ENCODE measurements around the gene LHFPL2. TPM values are rescaled to one million over a fixed set of nuclear protein-coding genes. Genes with fewer than 3 reads are reported as not detected.

The LHFPL2 gene
- total and polyA plus RNA-seq, 2 donors (not counting 1 experiment from before 2014, with no cell fraction given), result 3.8 to 35.5 TPM

DNA sequence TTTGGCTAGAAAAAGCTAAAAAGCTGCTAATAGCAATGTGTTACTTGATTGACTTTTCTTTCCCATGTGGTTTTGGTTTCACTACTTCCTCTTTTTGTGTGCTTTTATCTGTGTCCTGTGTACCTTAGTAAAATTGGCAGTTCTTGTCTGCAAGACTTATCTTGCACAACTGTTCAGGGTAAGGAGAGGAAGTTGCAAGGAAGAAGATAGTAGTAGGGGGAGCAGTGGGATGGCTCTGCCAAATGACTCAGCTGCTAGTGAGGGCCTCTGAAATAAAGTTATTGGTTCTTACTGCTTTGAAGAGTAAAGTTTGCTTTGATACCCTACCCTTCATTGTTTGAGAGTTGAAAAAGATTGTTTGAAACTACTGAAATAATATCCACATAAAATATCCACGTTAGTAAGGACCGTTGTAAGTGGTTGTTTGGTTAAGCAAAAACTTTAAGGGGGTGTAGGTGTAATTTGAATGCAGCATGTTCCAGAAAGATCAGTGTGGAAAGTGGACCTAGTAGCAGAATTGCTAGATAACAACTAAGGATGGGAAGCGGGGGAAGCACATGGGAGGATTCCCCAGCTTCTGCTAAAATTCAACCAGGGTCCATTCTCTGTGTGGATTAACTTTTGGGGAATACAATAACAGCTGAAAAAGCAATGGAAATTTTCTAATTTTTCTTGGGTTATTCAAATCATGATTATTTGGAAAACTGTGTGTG lies 164.6 kb downstream of the LHFPL2 start:
- Mint-ChIP-seq H3K4me1 (peaks cover 22% of the 10 kb centered on the region), H3K27ac (peak overlapping the region; percentile 2), H3K4me3 (peak overlapping the region; percentile 33), H3K27me3 (no peaks in the 10 kb centered on the region), H3K9me3 (ENCODE audit: insufficient read depth) (no peaks in the 10 kb centered on the region)
- Histone ChIP-seq H3K9me3 (ENCODE audit: control extremely low read depth in 1 of 3, control insufficient read depth in 2 of 3, insufficient read depth in 1 of 3, low read length in 2 of 3) (no peaks in the 10 kb centered on the region), H3K79me2 (ENCODE audit: control insufficient read depth, insufficient read depth, low read length) (no peaks in the 10 kb centered on the region), H3K36me3 (replicated peaks in 1 of 2; ENCODE audit: control extremely low read depth in 1 of 2, control insufficient read depth in 1 of 2, extremely low read depth in 1 of 2, insufficient read depth in 2 of 2, low read length in 1 of 2) (peaks cover 3 to 13% of the 10 kb centered on the region in 2 experiments), H3K4me1 (ENCODE audit: control insufficient read depth in 2 of 2, insufficient read depth in 2 of 2, low read length in 2 of 2) (peaks cover 15 to 18% of the 10 kb centered on the region in 2 donors), H3K4me3 (ENCODE audit: control extremely low read depth in 1 of 5, extremely low read depth in 1 of 5, insufficient read depth in 1 of 5, low read depth in 2 of 5, low read length in 4 of 5) (no peak overlapping the region), H2AFZ (ENCODE audit: insufficient read depth, low read depth, low read length, poor library complexity, severe bottlenecking) (no peak overlapping the region), H3K4me2 (replicated peaks; ENCODE audit: low read depth, low read length, poor library complexity, severe bottlenecking) (peak overlapping the region; percentile 30), H3K27ac (ENCODE audit: low read length in 2 of 2) (no peak overlapping the region), H3K9ac (ENCODE audit: low read length) (no peak overlapping the region), H3K27me3 (replicated peaks in 1 of 4; ENCODE audit: control extremely low read depth in 1 of 4, control insufficient read depth in 3 of 4, insufficient read depth in 4 of 4, low read length in 3 of 4) (no peaks in the 10 kb centered on the region), H4K20me1 (ENCODE audit: control insufficient read depth, insufficient read depth, low read length, poor library complexity, severe bottlenecking) (no peaks in the 10 kb centered on the region)
- ATAC-seq (ENCODE audit: low read depth) (peak; percentile 98), DNase-seq (peak; percentile 71)
- intact Hi-C loops (cut with micrococcal nuclease), result loop anchor here (2.0 to 5.0 kb wide), 2 partner anchors 25 to 273 kb away; no protein-coding TSS in a partner anchor
- 42% methylated on average over 2 of the region's 3 CpGs for WGBS (ENCODE audit: insufficient coverage)
- ChIA-PET CTCF (interaction anchor here (0.9 to 1.8 kb wide), 3 partner anchors 18 to 53 kb away, joined by 3 to 6 read pairs (median 3); no protein-coding TSS in a partner anchor), POLR2A (interaction anchor here (0.7 kb wide), 1 partner anchor 124 kb away, joined by 3 read pairs; the partner anchor contains the start of gene SCAMP1)
- TF ChIP-seq, protein P1, sequence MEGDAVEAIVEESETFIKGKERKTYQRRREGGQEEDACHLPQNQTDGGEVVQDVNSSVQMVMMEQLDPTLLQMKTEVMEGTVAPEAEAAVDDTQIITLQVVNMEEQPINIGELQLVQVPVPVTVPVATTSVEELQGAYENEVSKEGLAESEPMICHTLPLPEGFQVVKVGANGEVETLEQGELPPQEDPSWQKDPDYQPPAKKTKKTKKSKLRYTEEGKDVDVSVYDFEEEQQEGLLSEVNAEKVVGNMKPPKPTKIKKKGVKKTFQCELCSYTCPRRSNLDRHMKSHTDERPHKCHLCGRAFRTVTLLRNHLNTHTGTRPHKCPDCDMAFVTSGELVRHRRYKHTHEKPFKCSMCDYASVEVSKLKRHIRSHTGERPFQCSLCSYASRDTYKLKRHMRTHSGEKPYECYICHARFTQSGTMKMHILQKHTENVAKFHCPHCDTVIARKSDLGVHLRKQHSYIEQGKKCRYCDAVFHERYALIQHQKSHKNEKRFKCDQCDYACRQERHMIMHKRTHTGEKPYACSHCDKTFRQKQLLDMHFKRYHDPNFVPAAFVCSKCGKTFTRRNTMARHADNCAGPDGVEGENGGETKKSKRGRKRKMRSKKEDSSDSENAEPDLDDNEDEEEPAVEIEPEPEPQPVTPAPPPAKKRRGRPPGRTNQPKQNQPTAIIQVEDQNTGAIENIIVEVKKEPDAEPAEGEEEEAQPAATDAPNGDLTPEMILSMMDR (IDR thresholded peaks at IDR 0.05), result no peak
- no peak for TF ChIP-seq EZH2 (IDR thresholded peaks at IDR 0.05; ENCODE audit: borderline replicate concordance, insufficient read depth, low read depth, low read length, poor library complexity, severe bottlenecking)

DNA sequence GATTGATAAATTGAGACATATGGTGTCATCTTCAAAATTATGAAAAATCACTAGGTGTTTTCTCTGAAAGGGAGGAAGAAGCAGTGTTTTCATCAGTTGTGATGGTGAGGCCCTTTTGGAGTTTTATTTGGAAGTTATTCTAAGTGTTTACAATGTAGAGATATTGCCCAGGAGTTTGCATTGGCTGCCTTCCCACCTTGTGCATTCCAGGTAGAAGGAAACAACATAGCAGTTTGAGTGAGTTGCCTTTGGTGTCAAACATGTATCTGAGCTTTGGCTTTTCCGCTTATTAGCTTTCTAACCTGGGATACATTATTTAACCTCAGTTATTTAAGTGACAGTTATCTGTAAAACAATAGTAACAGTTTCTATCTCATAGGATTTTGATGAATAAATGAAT lies 165.6 kb downstream of the LHFPL2 start:
- Histone ChIP-seq H3K4me1 (ENCODE audit: control insufficient read depth in 2 of 2, insufficient read depth in 2 of 2, low read length in 2 of 2) (peaks cover 15 to 18% of the 10 kb centered on the region in 2 donors), H3K4me3 (ENCODE audit: control extremely low read depth in 1 of 5, extremely low read depth in 1 of 5, insufficient read depth in 1 of 5, low read depth in 2 of 5, low read length in 4 of 5) (no peak overlapping the region), H3K27ac (ENCODE audit: low read length in 2 of 2) (no peak overlapping the region), H3K9me3 (ENCODE audit: control extremely low read depth in 1 of 3, control insufficient read depth in 2 of 3, insufficient read depth in 1 of 3, low read length in 2 of 3) (no peaks in the 10 kb centered on the region), H2AFZ (ENCODE audit: insufficient read depth, low read depth, low read length, poor library complexity, severe bottlenecking) (no peak overlapping the region), H3K79me2 (ENCODE audit: control insufficient read depth, insufficient read depth, low read length) (no peaks in the 10 kb centered on the region), H3K9ac (ENCODE audit: low read length) (no peak overlapping the region), H3K27me3 (replicated peaks in 1 of 4; ENCODE audit: control extremely low read depth in 1 of 4, control insufficient read depth in 3 of 4, insufficient read depth in 4 of 4, low read length in 3 of 4) (no peaks in the 10 kb centered on the region), H3K4me2 (replicated peaks; ENCODE audit: low read depth, low read length, poor library complexity, severe bottlenecking) (peak overlapping the region; percentile 30), H4K20me1 (ENCODE audit: control insufficient read depth, insufficient read depth, low read length, poor library complexity, severe bottlenecking) (no peaks in the 10 kb centered on the region), H3K36me3 (replicated peaks in 1 of 2; ENCODE audit: control extremely low read depth in 1 of 2, control insufficient read depth in 1 of 2, extremely low read depth in 1 of 2, insufficient read depth in 2 of 2, low read length in 1 of 2) (peaks cover 2 to 4% of the 10 kb centered on the region in 2 experiments)
- H3K27me3 Mint-ChIP-seq, result no peaks in the 10 kb centered on the region
- ATAC-seq (ENCODE audit: low read depth), result no peak
- no peak for TF ChIP-seq EZH2 (IDR thresholded peaks at IDR 0.05; ENCODE audit: borderline replicate concordance, insufficient read depth, low read depth, low read length, poor library complexity, severe bottlenecking)
- TF ChIP-seq, protein P1 (IDR thresholded peaks at IDR 0.05), result no peak
- POLR2A ChIA-PET, result interaction anchor here (0.7 kb wide), 1 partner anchor 123 kb away, joined by 3 read pairs; the partner anchor contains the start of gene SCAMP1
- H3K4me3 Mint-ChIP-seq, result no peak overlapping the region
- peaks cover 22% of the 10 kb centered on the region for H3K4me1 Mint-ChIP-seq
- WGBS (ENCODE audit: insufficient coverage), result no CpG with 5 or more reads among the region's 1 CpG
- CTCF ChIA-PET, result interaction anchor here (0.7 to 1.8 kb wide), 4 partner anchors 15 to 482 kb away, joined by 3 to 6 read pairs (median 4); no protein-coding TSS in a partner anchor
- H3K27ac Mint-ChIP-seq, result no peak overlapping the region
- no peak for DNase-seq
- H3K9me3 Mint-ChIP-seq (ENCODE audit: insufficient read depth), result no peaks in the 10 kb centered on the region
- intact Hi-C loops (cut with micrococcal nuclease), result loop anchor here (2.0 to 5.0 kb wide), 2 partner anchors 26 to 274 kb away; no protein-coding TSS in a partner anchor
